Nasal cavity respiratory epithelium epithelial cell of viscerocranial mucosa (primary cell): ENCODE results near the gene SH3PXD2A. TPM values are rescaled to one million over a fixed set of nuclear protein-coding genes. Genes with fewer than 3 reads are reported as not detected.

Experiments used
- total RNA-seq: library from RNA; depleted of rRNA; stranded (reverse); fragments of >200 nt; gene quantifications from 2 replicates; pipeline ENCODE4 v1.2.3, GENCODE V29; 2014

SH3PXD2A gene, protein sequence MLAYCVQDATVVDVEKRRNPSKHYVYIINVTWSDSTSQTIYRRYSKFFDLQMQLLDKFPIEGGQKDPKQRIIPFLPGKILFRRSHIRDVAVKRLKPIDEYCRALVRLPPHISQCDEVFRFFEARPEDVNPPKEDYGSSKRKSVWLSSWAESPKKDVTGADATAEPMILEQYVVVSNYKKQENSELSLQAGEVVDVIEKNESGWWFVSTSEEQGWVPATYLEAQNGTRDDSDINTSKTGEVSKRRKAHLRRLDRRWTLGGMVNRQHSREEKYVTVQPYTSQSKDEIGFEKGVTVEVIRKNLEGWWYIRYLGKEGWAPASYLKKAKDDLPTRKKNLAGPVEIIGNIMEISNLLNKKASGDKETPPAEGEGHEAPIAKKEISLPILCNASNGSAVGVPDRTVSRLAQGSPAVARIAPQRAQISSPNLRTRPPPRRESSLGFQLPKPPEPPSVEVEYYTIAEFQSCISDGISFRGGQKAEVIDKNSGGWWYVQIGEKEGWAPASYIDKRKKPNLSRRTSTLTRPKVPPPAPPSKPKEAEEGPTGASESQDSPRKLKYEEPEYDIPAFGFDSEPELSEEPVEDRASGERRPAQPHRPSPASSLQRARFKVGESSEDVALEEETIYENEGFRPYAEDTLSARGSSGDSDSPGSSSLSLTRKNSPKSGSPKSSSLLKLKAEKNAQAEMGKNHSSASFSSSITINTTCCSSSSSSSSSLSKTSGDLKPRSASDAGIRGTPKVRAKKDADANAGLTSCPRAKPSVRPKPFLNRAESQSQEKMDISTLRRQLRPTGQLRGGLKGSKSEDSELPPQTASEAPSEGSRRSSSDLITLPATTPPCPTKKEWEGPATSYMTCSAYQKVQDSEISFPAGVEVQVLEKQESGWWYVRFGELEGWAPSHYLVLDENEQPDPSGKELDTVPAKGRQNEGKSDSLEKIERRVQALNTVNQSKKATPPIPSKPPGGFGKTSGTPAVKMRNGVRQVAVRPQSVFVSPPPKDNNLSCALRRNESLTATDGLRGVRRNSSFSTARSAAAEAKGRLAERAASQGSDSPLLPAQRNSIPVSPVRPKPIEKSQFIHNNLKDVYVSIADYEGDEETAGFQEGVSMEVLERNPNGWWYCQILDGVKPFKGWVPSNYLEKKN
- 19.1 and 47.3 TPM in 2 replicates for total RNA-seq

DNA sequence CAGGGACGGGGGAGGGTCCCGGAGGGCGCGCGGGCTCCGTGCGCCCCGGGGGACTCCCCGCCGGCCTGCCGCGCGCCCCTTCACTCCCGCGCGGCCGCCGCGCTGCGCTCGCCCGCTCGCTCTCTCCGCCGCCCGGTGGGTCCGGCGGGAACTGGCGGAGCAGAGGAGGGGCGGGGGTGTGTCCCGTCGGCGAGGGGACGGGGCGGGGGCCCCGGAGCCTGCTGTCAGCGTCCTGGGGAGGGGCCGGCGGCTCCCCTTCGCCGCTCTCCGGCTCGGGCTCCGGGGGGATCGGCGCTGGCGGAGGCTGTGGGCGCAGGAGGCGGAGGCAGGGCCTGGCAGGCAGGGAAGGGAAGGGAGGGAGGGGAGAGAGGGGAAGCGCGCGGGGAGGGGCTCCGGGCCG is at the start of gene SH3PXD2A:
SH3PXD2A (minus strand) TSS at position 153 of the 400 bp plus-strand sequence. CDS start 310 bp downstream, outside the sequence.

Other genes starting within 250 kb of the SH3PXD2A start
- gene STN1, start 62.6 kb upstream of the SH3PXD2A start, total RNA-seq, result 49.3 and 60.5 TPM in 2 replicates
- gene SLK, start 111.6 kb upstream of the SH3PXD2A start, total RNA-seq, result 98.4 and 119 TPM in 2 replicates
- gene COL17A1, start 230.3 kb upstream of the SH3PXD2A start, total RNA-seq, result 884 and 910 TPM in 2 replicates